HT1080 (cell line): Measurements from ENCODE around the gene MYBPC3. TPM values are rescaled to one million over a fixed set of nuclear protein-coding genes. Genes with fewer than 3 reads are reported as not detected.

Experiments
- DNase-seq: peaks from one replicate; pipeline ENCODE4 v3.0.0-alpha.2; 2015; ENCODE audit warnings: low read depth
- total RNA-seq: library from RNA; depleted of rRNA; stranded (reverse); fragments of >200 nt; shearing (Covaris generic); gene quantifications from 2 replicates; pipeline ENCODE4 v1.2.3, GENCODE V29; 2014

Gene MYBPC3
- total RNA-seq, 1 experiment from 2014 or later = not detected

DNA sequence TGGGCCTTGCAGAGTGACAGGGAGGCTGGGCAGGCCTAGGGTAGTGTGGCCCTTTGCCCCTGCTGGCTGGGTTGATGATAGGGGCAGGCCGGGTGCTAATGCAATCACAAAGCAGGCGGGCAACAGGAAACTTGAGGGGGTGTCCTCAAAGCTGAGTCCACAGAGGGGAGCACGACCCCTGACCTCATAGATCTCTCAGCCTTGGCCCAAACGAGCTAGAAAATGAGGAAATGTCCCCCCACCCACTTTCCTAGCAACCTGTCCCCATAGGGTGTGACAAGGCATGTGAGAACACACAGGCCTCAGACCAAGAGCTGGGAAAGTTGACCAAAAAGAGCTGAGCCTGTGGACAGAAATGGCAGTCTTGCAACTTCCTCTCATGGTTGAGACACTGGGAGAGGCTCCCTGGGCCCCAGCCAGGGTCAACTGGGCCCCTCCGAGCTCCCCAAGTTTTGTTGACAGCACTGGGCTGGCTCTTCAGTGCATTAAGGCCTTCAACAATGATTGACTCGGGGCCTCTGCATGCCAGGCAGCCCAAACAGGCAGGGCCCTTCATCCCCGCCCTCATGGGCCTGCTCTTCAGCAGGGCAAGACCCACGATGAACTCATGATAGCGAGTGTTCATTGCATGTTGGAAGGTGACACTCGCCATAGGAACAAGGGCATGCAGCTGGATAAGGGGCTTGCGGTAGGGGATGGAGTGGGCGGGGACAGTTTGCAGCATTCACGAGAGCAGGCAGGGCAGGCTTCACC, 35.6 kb upstream of the MYBPC3 start:
- DNase-seq = no peak

DNA sequence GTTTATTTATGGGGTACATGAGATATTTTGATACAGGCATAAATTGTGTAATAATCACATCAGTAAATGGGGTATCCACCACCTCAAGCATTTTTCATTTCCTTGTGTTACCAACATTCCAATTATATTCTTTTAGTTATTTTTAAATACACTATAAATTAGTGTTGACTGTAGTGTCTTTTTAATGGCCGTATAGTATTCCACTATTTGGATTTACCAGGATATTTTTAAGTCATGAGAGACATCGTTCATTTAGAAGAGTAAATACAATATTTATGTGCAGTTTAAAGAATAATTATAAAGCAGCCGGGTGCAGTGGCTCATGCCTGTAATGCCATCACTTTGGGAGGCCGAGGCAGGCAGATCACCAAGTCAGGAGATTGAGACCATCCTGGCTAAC, 32.0 kb upstream of the MYBPC3 start:
- DNase-seq = no peak

DNA sequence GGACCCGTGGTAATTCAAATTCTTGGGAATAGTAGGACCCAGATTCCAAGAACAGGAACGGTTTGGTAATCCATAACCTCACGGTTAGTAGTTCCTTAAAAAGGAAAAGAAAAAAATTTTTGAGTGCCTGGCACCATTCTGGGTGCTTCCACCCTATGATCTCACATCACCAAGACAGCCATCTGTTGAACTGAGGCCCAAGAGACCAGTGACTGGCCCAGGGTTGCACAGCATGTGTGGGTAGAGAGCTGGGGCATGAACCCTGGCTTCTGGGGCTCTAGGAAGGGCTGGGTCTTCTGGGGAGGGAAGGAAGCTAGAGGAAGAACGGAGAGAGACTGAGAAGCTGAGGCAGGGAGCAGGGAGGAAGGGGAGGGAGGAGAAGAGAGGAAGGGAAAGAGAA, 30.6 kb upstream of the MYBPC3 start:
- DNase-seq = no peak

DNA sequence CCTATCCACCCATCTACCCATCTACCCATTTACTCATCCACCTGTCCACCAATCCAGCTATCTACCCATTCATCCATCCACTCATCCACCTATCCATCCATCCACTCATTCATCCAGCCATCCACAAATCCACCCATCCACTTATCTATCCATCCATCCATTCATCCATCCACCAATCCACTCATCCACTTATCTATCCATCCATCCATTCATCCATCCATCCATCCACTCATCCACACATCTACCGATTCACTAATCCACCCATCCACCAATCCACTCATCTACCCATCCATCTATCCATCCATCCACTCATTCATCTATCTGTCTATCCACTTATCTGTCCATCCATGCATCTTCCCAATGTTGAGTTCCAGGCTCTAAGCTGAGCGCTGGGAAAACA, 27.6 kb upstream of the MYBPC3 start:
- no peak for DNase-seq

DNA sequence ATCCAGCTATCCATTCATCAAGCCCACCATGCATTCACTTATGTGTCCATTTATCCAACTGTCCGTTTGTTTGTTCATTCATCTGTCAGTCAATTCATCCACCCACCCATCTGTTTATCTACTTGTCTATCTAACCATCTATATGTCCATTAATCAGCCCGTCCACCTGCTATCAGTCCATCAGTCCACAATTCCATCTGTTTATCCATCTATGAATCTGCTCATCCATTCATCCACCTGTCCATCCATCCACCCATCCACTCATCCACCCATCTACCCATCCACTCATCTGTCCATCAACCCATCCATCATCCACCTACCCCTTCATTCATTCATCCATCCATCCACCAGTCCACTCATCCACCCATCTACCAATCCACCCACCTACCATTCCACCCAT, 26.8 kb upstream of the MYBPC3 start:
- DNase-seq = no peak

DNA sequence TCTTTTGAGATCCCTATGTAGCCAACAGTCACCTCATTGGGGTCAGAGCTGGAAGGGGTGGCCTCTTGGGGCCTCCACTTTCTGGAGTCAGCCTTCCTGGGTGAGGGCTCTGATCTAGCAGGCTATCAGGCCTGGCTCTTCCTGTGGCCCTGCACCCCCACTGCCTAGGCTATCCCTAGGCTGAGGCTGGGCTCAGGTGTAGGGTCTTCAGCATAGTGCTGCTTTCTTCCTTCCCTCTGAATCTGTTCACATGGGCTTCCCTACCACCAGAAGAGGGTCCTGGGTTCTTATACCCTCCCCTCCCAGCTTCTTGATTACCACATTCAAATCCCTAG, 26.3 kb upstream of the MYBPC3 start:
- no peak for DNase-seq

DNA sequence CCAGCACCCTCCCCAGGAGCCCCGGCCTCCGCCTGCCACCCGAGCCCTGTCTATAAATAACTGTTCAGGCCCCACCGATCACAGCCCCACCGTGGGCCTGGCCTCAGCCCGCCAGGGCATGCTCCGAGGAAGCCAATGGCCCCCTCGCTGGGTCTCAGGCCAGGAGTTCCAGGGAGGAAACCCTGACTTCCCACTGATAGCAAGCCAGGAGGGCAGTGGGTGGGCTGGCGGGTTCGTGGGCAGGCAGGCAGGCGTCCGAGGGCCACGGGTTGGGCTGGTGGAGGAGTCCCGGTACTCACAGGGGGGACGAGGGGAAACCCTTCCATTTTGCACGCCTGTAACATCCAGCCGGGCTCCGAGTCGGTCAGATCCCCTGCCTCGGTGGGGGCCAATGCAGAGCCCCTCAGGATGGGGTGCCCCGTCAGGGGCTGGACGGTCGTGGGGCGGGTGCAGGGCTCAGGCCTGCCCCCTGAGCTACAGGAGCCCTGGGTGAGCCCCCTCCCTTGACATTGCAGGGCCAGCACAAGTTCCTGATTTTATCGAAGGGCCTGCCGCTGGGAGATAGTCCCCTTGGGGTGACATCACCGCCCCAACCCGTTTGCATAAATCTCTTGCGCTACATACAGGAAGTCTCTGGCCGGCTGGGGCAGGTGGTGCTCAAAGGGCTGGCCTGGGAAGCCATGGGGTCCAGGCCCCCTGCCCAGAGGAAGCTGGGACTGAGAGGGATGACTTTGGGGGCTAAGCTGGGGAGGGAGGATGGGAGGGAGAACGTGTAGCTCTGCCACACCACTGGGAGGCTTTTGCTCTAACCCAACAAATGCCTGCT, 25.7 kb upstream of the MYBPC3 start, which contains the start of gene SPI1:
TSS of gene SPI1 (minus strand) at position 538 of the 826 bp plus-strand sequence. CDS start at position 344, 194 bp downstream.
- DNase-seq = no peak

DNA sequence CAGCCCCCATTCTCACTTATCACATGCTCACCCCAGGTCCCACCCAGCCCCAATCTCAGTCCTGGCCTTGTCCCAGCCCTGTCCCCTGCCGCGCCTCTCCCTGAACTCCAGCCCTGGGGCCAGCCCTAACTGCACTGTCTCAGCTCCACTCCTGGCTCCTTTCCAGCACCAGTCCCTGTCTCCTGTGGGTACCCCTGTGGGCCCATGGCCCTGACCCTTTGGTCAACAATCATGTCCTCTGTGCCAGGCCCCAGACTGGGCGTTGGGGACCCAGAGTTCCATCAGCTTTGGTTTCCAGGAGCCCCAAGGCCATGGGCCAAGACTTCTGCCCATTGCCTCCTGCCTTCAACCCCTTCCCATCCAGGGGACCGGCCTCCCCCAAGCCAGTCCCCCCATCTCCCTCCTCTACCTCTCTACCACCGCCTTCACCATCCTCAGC, 25.1 kb upstream of the MYBPC3 start:
- DNase-seq = no peak

- DNase-seq = no peak
These were observed 24.2 kb upstream of the MYBPC3 start for GRCh38 chr11:47376525-47377371.

- no peak for DNase-seq
These were observed 23.6 kb upstream of the MYBPC3 start for GRCh38 chr11:47376107-47376524.

GRCh38 chr11:47375546-47376085, 23.1 kb upstream of the MYBPC3 start:
- DNase-seq = no peak

DNA sequence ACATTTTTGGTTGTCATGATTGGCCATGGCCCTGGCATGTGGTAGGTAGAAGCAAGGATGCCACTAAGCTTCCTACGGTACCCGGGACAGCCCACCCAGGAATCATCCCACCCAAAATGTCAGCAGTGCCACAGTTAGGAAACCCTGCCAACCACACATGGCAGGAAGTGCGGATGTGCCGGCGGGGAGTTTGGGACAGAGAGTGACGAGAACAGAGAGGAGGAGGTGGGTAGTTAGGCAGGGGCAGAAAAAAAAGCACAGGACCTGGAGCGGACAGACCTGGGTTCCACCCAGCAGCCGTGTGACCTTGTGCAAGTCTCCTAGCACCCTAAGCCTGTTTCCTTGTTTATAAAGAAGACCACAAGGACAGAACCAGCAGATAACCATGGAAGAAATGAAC, 22.5 kb upstream of the MYBPC3 start:
- no peak for DNase-seq

GRCh38 chr11:47374720-47375019, 22.2 kb upstream of the MYBPC3 start:
- no peak for DNase-seq

DNA sequence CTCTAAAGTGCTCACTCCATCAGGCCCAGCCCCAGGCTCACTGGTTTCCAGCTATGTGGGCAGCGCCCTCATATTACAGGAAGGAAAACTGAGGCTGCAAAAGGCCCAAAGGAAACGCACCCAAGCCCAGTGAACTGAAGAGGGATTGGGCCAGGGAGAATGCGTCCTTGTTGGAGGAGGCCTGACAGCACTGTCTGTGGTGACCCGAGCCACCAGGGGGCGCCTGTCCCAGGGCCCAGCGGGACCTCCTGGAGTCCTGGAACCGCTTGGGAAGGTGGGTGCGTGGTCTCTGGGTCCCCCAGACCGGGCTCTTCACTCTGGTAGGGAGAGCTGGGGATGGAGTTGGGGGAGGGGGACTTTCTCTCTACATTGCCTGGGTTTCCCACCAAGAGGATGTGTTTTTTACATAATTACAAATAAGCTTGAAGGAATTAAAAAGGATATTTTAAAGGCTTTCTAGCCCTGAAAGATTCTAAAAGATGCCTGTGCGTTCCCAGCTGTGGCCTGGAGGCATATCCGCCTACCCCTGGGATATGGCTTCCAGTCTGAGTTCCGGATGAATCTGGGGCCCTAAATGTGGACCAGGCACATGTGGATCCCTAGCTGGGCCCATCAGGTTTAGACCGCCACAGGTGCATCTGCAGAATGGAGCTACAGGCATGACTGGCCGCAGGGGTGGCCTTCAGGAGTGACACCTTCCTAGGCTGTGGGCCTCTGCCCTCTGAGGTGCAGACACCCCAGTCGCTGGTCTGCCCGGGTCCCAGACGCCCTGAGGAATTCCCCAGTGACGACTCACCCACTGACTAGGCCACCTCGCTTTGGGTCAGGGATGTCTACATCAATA, 21.6 kb upstream of the MYBPC3 start:
- peak; percentile 60 for DNase-seq

GRCh38 chr11:47372422-47372821, 19.9 kb upstream of the MYBPC3 start:
- no peak for DNase-seq

DNA sequence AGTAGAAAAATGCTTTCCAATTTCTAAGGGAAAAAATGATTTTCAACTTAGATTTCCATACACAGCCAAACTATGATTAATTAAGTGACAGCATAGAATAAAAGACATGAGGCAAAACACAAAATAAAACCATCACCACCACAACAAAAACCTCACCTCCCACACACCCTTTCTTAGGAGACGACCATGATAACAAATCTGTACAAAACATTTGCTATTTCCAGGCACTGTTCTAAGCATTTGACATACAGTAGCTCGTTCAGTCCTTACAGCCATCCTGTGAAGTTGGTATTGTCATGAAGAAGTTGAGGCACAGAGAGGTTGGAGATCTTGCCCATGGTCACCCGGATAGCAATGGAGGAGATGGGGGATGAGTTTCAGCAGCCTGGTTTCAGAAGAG, 17.2 kb upstream of the MYBPC3 start:
- DNase-seq = no peak

DNA sequence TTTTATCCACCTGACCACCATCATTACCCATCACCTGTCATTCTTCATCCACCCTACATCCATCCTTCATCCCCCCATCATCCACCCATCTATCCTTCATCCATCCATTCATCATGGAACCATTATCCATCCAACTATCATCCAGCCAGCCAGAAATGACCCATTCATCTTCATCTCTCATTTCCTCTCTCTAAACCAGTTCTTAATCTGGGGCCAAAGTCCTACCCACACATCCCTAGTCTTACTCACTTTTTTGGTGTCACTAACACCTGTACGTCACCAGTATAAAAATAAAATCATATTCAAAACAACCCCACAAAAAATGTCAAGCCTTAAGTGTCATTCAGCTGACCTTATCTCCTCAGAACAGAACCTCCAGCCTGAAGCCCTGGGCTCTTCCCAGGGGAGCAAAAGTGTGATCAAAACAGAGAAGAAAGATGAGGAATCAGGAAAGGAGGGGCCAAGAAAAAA, 13.6 kb upstream of the MYBPC3 start:
- DNase-seq = no peak

- DNase-seq = no peak
These were observed 8.9 kb upstream of the MYBPC3 start for GRCh38 chr11:47361419-47361818.

- no peak for DNase-seq
These were observed 7.8 kb upstream of the MYBPC3 start for GRCh38 chr11:47360341-47360740.

DNA sequence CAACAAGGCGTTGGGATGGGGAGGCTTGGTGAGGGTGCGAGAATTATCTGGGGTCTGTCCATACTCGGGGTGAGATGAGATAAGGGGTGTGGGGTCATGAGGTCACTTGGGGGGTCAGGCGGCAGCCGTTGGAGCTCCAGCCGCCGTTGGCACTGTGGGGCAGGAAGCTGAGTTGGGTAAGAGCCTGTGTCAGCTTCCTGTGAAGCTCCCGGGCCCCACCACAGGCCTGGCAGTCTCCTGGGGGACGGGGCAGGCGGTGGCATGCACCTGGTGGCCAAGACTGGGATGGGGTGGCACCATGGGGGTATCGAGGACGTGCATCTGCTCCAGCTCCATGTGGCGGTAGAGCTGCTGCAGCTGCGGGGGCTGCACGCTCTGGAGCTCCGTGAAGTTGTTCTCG, 7.1 kb upstream of the MYBPC3 start:
- peak; percentile 34 for DNase-seq

GRCh38 chr11:47359162-47359561, 6.7 kb upstream of the MYBPC3 start:
- DNase-seq = no peak
